Measurements from ENCODE around the gene DDX20.
A peak's percentile ranks its signal among the peaks of the same experiment; 100 is the strongest.
"Not testable (repeated sequence)": the region's sequence is repeated elsewhere in the genome, so short reads cannot be mapped to it uniquely, and the experiment has no call there.

The DDX20 gene

DNA sequence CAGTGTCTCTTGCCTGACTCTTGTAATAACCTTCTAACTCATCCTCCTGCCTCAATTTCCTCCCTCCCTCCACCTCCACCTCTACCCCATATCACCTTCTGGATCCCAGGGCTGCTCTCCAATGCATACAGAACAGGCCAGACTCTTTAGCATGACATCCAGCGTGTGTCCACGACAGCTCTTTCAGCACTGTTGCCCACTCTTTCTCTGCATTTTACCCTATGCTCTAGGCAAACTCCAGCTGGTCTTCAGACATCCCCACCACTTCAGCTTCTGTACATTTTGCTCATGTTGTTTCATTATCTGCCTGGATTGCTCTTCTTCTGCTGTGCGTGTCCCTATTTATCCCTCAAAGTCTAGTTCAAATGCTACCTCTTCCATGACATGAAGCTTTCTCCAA, 21.3 kb upstream of the DDX20 start:
- no peak for DNase-seq

DNA sequence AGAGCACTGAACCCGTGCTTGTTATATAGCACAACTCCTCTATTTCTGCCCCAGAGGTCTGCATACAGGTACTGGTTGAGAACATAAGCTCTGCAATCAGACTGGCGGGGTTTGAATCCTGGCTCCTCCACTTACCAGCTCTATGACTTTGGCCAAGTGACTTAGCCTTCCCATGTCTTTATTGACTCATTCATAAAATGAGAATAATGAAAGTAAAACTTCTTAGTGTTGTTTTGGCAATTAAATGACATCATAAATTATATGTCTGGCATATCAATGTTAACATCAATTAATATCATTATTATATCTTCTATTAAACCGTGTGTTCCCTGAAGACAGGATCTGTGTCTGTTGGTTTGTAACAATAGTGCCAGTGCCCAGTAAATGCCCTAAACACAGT, 20.8 kb upstream of the DDX20 start:
- no peak for DNase-seq

DNA sequence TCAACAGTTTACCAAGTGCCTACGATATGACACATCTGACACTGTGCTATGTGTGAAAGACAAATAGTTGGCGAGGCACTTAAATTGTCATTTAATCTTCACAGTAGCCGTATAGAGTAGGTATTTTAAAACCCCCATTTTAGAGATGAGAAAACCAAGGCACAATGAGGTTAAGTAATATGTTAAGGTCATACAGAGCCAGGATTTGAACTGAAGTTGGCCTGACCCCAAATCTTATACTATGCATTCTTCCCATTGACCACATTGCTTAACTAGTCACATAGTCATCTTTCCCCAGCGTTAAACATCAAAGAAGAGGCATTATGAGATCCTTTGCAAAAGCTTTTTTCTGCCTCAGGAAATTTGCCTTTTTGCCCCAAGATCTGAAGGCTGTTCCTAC, 20.4 kb upstream of the DDX20 start:
- DNase-seq, result no peak

DNA sequence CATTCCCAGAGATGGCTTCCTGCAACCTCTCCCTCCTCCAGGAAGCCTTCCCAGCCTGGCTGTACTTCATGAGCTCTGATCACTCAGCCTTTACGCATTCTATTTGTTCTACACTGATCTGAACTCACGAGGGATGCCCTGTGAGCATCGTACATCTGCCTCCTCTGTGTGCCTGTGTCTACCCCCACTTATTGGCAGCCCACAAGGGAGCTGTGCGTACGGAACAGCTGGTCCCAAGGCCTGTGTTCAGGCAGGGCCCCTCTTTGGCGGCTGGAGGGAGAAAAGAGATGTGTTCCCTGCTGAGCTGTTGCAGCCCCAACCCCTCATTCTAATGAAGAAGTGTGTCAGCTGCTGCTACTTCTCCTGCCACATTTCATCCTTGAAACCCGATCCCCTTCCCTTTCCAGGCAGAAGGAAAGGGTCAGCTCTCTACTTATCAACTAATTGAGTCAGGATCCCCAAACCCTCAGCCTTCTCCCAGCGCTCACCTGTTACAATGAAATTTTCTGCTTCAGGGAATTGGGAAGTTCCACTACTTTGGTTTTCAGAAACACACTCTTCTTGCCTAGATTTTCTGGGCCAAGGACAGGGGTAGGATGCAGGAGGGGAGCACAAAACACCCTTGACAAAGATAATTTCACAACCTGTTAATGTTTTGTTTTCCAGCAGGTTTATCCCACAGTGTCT, 19.7 kb upstream of the DDX20 start:
- DNase-seq, result no peak

DNA sequence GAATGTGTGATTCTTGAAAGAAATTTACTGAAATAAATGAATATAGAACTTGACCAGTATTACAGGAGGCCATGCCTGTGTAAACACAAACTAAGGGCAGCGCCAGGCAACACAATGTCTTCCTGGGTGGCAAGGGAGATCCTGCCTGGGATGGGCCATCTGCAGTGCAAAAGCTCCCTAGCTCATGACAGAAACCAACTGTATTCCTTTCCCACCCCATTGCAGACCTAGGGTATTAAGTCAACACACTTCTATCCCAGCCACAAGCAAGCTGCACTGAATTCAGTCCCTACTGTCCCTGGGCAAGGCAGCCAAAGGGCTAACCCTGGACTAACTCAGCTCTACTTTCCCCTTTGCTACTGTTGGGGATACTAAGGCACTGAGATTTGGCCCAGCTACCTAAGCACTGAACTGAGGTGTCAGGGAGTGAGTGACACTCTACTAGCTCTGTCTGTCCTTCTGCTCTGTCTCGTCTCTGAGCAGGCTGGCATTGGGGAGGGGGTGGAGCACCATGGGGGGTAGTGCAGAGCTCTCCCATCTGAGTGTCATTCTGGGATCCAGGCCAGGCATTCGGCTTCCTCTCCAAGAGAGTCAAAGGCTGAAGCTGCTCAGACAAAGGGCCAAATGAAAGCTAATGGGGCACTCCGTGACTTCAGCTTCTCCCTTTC, 19.0 kb upstream of the DDX20 start:
- DNase-seq, result no peak

DNA sequence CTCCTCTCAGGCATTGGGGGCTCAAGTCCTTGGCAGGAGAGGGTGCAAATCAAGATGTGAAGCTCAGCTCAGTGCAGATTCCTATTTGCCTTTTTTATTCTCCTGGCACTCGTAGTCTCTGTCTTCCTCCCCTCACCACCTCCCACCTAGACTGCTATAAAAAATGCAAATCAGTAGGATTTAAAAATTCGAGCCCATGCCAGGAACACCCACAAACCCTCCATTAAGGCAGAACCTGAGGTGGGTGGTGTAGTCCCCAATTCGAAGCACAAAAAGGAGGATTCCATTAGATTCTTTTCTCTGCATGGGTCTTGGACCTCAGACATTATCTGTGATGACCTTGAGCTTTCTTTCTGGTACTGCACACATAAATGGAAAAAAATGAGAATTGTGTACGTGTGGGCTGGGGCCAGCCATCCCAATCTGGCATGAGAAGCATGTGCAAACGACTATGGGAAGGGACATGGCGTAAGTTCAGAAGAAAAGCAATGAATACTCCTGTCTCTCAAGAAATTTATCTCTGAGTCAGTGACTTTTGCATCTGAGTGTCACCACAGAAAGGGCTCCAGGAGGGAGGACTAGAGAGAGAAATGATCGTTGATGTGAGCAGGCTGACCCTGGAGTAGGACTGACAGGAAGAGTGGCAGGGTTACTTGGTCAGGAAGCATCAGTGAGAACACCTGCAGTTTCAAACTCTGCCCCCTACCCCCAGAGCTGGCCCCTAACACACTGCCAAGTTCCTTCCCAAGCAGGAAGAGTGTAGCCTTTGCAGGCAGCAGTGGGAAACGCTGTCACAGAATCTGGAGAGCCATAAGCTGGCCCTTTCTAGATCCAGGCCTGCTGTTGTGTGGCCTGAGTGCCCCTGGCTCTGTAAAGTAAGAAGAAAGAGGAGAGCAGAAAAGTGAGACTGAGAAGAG, 18.2 kb upstream of the DDX20 start:
- DNase-seq, result no peak

DNA sequence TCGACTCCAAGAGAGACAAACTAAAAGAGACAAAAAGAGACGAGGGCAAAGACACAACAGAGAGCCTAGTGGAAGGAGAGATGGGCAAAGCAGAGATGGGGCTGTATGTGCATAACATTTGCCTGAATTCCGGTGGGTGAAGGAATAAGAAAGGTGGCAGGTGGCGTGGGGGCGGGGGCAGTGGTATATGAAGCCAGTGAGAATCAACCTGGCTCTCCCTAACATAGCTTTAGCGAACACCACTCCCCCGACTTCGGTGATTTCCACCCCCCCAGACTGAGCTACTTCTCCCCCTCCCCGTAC, 17.6 kb upstream of the DDX20 start:
- no peak for DNase-seq

DNA sequence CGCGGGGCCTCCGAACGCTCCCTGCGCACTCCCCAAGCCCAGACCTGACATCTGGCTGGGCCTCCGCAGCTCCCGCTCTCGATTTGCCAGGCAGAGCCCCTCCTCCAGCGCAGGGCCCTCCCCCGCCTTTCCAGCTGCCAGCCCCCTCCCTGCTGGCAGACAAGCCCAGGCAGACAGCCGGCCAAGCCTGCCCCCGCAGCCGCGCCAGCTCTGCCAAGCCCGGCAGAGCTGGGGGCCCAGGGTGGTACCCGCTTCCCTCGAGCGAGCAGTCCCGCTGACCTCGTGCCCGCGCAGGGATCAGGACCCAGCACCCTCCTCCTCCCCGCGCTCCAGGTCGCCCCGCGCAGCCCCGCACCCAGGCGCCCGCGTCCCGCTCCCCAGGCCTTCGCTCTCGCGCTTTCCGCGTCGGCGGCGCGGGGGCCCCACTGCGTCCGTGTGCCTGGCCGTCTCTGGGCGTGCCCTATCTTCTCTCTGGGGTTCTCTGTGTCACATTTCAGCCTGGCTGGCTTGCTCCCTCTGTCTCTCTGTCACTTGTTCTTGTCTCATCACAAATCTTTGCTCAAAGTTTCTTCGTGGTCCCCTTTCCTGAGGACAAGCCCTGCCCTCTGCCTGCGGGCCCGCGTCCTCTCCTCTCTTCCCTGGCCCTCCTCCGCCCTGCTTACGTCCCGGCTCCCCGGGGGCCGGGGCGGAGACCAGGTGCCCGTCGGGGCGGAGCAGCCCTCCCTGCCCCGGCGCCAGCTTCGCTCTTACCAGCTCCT, 17.1 kb upstream of the DDX20 start:
- DNase-seq, result peak; percentile 52 to 60

DNA sequence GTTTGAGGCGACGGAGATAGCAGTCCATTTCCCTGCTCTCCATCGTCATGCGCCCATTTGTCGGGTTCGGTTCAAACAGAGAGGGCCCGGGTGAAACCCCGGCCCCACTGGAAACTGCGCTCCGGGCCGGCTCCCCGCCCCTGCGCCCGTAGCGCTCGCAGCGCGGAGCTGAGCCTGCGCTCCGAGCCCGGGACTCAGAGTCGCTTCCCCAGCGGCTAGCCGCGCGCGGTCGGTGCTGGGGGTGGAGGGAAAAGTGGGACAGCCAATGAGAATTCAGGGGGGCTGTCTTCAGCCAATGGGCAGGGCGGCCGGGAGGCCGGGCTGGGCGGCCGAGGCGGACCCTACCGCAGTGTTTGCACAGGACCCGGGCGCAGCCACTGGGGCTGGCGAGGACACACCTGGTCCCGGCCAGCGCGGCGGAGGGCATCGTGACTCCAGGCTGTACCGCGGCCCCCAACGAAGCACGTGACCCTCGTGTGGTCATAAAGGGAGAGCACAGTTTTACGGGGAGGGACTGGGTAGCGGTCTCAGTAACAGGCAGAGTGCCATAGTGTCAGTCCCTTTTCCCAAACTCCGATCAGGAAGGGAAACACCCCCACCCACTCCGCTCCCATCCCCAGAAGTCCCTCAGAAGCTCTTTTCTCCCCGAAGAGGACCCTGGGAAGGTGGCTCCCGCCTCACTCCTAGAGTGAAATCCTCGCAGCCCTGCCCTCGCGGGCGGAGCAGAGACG, 16.3 kb upstream of the DDX20 start, which contains the start of gene INKA2:
Gene INKA2, minus strand, starts transcription at position 202 of the 731 bp plus-strand sequence. Its CDS starts 153 bp downstream, at position 49.
- peak; percentile 84 to 90 for DNase-seq

DNA sequence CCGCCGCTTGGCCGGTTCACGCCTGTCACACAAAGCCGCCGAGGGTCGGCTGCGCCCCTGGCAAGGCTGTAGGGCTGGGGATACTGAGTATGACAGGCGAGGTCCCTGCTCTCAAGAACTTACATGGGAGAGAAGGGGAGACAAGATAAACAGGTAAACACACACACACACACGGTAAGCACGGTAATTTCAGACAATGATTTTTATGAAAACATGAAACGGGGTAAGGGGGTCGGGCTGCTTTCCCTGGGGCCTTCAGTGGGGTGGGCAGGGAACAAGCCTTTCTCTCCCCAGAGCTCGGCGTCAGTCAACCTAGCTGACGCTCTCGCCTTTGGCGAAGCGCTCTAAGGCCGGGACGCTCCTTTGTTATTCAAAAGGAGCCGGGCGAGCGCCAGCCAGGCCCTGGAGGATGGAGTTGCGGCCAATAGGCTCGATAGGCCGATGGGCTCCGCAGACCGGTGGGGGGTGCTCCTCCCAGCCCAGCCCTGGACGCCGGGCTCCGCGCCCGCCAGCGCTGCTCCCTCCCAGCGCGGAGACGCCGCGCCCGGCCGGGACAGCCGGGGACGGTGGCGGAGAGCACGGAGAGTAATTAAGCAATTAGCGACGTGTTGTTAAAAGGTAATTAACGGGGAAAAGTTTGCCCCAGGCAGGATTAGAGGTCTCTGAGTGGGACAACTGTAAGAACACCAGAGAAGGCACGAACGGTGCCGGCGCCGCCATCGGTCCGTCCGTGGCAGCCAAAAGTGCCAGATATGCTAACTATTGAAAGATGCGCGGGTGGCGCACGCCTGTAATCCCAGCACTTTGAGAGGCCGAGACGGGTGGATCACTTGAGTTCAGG, 15.6 kb upstream of the DDX20 start:
- DNase-seq, result peak; percentile 22 to 32

DNA sequence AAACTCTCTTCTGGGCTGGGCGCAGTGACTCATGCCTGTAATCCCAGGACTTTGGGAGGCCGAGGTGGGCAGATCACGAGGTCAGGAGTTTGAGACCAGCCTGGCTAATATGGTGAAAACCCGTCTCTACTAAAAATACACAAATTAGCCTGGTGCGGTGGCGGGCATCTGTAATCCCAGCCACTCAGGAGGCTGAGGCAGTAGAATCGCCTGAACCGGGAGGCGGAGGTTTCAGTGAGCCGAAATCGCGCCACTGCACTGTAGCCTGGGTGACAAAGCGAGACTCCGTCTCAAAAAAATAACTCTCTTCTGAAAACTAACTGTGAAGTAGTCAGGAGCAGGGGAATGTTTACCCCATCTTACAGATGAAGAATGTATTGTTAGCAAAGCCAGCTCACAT, 13.4 kb upstream of the DDX20 start:
- DNase-seq, result not testable (repeated sequence)

DNA sequence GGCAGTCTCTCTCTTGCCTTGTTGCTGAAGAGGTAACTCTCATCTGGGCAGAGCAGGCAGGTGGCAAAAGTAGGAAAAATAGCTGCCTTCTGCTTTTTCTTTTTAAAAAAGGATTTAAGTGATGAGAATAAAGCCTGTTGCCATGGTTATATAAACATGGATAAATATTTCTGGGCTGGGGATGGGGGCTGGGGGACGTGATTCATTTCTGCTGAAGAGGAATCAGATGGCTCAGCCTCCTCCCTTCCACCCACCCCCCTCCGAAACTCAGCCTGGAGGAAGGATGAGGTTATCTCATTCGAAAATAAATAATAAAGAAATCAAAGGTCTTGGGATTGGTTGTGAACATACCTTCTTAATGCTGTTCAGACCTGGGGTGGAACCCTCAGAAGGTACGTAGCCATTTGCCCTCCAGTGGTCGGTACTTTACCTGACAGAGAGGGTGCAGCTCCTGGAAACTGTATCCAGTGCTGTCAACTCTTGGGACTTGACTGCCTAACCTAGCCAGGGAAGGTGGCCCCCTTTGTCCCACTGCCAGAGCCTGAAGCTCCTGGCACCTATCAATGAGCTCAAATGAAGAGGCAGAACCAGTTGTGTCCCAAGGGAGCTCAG, 12.7 kb upstream of the DDX20 start:
- DNase-seq, result no peak

DNA sequence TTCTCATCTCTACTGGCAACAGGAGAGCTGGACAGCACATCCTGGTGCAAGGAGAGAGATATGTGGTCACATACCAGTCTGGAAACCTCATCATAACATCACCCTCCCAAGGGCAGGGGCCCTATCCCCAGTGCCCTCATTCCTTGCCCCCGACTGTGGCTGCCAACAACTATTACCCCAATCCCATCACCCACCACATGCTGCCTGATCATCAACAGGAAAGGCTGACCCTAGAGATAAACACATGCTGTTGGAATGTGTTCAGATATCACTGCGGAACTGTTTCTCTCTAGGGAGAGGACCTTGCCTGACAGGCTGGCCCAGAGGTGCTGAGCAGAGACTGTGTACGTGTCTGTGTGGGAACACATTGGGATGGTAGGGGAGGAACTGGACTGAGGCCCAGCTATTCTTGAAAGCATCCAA, 12.0 kb upstream of the DDX20 start:
- no peak for DNase-seq

DNA sequence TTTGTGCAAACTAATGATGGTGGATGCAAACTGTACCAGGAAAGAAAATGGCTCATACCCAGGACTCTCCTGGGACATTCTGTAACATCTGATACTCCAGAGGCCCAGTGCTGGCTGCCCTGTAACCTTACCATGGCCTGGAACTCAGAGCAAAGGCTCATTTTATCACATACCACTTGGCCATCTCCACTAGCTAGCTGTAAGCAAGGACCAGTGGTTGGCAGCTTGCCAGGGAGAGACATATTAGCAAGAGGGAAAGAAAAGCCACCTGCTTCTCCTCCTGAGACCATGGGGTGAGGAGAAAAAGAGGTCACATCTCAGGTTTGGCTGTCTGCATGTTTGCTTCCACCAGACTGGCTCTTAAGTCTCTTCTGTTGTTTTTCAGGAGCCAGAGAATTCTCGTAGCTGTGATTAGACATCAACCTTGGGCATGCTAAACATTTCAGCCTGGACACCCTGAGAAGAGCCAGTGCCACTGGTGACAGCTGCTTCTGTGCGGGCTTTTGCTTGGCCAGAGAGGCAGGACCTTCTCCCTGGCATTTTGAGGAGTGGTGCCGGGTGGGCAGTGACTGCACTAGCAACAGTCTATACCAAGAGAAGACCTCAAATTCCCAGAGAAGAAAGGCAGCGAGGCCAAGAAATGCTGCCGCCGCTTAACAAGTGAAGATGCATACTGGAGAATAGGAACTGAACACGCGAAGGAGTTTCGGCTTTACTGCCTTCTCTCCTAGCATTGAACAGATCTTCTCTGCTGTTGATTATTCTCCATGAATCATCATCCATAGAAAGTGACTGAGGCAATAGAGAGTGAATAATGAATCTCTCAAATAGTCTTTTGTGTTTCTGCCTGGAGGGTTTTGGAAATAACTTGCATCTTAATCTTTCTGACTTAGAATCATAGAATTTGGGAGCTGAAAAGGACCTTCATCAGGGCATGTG, 9.8 kb upstream of the DDX20 start:
- DNase-seq, result no peak

DNA sequence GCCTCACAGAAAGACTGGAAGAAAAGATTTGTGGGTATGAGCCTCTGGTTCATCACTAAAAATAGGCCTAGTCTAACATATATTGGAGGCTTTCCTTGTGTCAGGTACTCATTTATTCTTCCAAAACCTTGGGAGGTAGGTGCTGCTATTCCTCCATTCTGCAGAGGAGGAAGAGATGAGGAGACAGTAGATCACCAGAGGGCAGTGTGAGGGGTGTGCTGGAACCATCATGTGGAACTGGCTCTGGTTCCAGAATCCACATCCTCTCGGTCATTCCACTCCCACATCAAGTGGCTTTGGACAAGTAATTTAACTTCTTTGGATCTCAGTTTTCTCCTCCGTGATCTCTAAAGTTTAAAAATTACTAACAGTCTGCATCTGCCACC, 9.1 kb upstream of the DDX20 start:
- DNase-seq, result no peak

DNA sequence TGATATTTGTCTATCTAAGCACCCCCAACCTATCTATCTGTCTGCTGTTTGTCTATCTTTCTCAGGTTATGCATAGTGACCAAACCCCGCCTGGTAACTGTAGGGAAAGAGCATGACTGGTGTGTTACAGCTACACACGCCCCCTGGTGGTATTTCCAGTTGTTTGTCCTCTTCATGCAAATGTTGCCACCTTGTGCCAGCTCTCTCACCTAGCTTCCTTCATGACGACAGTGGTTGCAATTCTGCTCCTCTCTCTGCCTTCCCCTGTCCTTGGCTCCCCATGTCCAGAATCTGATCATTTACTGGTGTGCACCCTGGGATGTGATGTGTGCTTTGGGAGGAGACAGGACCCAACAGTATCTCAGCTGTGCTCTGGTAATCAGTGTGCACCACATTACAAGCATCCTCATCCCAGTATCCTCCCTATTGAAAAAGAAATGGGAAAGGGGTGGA, 8.4 kb upstream of the DDX20 start:
- DNase-seq, result peak; percentile 66 to 80

DNA sequence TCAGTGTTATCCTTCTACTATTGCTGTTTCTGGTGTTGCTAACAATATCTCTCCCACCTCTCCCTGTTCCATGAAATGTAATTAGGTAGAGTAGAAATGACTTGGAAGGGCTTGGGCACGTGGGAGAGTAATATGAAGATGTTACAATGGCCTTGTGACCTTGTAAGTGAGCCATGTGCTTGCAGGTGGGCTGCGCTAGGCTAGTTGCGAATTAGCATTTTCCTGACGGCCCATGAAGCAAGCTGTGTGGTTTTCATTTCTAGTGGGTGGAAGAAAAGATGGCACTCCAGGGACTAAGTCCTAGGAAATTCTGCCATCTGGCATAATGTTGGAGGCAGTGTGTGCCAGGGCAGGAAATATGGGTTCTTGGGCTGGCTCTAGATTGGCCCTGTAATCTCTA, 7.8 kb upstream of the DDX20 start:
- DNase-seq, result no peak

DNA sequence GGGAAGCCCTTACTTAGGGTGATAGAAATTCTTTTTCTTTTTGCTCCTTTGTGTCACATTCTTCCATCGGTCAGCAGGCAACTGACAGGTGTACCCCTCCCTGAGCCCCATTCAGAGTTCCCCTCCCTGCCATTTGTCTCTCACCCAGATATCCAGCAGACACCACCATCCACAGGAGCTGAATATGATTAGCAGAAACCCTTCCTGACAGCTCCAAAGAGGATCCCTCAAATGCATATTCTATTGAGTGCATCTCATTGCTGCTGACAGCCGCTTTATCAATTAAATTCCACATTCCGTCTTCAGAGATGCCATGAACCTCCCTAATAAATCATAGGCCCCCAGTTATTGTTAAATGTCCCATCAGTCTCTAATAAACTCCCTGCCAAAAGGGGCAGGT, 6.1 kb upstream of the DDX20 start:
- no peak for DNase-seq

DNA sequence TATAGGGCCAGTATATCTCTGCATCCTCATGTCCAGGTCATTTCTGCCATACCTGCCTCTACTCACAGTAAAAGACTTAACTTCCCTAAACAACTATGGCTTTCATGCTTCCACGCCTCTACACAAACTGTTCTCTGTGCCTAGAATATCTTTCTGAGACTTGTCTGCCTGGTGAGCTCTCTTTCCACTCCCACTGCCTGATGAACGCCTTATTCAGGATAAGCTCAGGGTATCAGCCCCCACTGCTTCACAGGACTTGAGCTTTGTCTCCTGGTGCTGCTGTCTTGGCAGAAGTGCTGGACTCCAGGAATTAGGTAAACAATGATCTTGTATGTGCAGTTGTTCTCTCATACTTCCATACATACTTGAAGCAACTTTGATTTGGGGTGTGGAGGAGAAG, 4.8 kb upstream of the DDX20 start:
- DNase-seq, result no peak
